ENCODE results near the gene GPC5. TPM values are rescaled to one million over a fixed set of nuclear protein-coding genes. Genes with fewer than 3 reads are reported as not detected.

GPC5 gene
- total RNA-seq, 2 donors from 2014 or later = 0.22 to 0.51 TPM

GRCh38 chr13:92677571-92677970 is 1279.2 kb downstream of the GPC5 start:
- Histone ChIP-seq H3K27ac (ENCODE audit: low read depth, low read length) (no peak overlapping the region), H3K36me3 (ENCODE audit: control insufficient read depth, insufficient read depth, low read length) (no peaks in the 10 kb centered on the region), H3K9me3 (ENCODE audit: control insufficient read depth, low read length) (no peaks in the 10 kb centered on the region), H3K27me3 (ENCODE audit: control insufficient read depth, insufficient read depth, low read length, poor library complexity, severe bottlenecking) (no peaks in the 10 kb centered on the region), H3K4me3 (ENCODE audit: low read length) (peak overlapping the region; percentile 21), H3K4me1 (ENCODE audit: control insufficient read depth, insufficient read depth, low read length) (peaks cover 6% of the 10 kb centered on the region), H3K9ac (ENCODE audit: extremely low read depth, low read length, poor library complexity, severe bottlenecking) (no peak overlapping the region)
- no peak overlapping the region for H3K4me3 Mint-ChIP-seq
- WGBS, 2 experiments (ENCODE audit: insufficient coverage in 1 of 2, insufficient read length in 1 of 2) = 50 to 59% methylated on average over 2 to 4 of the region's 4 CpGs
- H3K36me3 Mint-ChIP-seq (ENCODE audit: low read depth) = no peaks in the 10 kb centered on the region
- no peaks in the 10 kb centered on the region for H3K27me3 Mint-ChIP-seq (ENCODE audit: insufficient read depth)
- DNase-seq = peak; percentile 66
- H3K4me1 Mint-ChIP-seq = peaks cover 20% of the 10 kb centered on the region
- TF ChIP-seq CTCF (conservative IDR thresholded peaks at IDR 0.05) = no peak
- no peak overlapping the region for H3K27ac Mint-ChIP-seq
- no peaks in the 10 kb centered on the region for H3K9me3 Mint-ChIP-seq

- Histone ChIP-seq H3K9me3 (ENCODE audit: control insufficient read depth, low read length) (no peaks in the 10 kb centered on the region), H3K4me3 (ENCODE audit: low read length) (no peak overlapping the region), H3K27me3 (ENCODE audit: control insufficient read depth, insufficient read depth, low read length, poor library complexity, severe bottlenecking) (no peaks in the 10 kb centered on the region), H3K9ac (ENCODE audit: extremely low read depth, low read length, poor library complexity, severe bottlenecking) (no peak overlapping the region), H3K4me1 (ENCODE audit: control insufficient read depth, insufficient read depth, low read length) (peaks cover 6% of the 10 kb centered on the region), H3K27ac (ENCODE audit: low read depth, low read length) (no peak overlapping the region), H3K36me3 (ENCODE audit: control insufficient read depth, insufficient read depth, low read length) (no peaks in the 10 kb centered on the region)
- TF ChIP-seq CTCF (conservative IDR thresholded peaks at IDR 0.05) = no peak
- Mint-ChIP-seq H3K27me3 (ENCODE audit: insufficient read depth) (no peaks in the 10 kb centered on the region), H3K4me3 (no peak overlapping the region), H3K9me3 (no peaks in the 10 kb centered on the region), H3K36me3 (ENCODE audit: low read depth) (no peaks in the 10 kb centered on the region), H3K4me1 (peaks cover 20% of the 10 kb centered on the region), H3K27ac (no peak overlapping the region)
- 92 to 97% methylated on average over 5 to 7 of the region's 7 CpGs for WGBS, 2 experiments (ENCODE audit: insufficient coverage in 1 of 2, insufficient read length in 1 of 2)
- no peak for DNase-seq
Observed at GRCh38 chr13:92679602-92680001, 1281.2 kb downstream of the GPC5 start.

GRCh38 chr13:92681239-92681638 is 1282.8 kb downstream of the GPC5 start:
- H3K9me3 ChIP-seq (ENCODE audit: control insufficient read depth, low read length) = no peaks in the 10 kb centered on the region
- no peak overlapping the region for H3K27ac ChIP-seq (ENCODE audit: low read depth, low read length)
- H3K9me3 Mint-ChIP-seq = no peaks in the 10 kb centered on the region
- TF ChIP-seq CTCF (conservative IDR thresholded peaks at IDR 0.05) = no peak
- H3K4me3 ChIP-seq (ENCODE audit: low read length) = no peak overlapping the region
- 80 to 85% methylated on average over 3 to 4 of the region's 4 CpGs for WGBS, 2 experiments (ENCODE audit: insufficient coverage in 1 of 2, insufficient read length in 1 of 2)
- H3K4me3 Mint-ChIP-seq = no peak overlapping the region
- peaks cover 6% of the 10 kb centered on the region for H3K4me1 ChIP-seq (ENCODE audit: control insufficient read depth, insufficient read depth, low read length)
- H3K36me3 ChIP-seq (ENCODE audit: control insufficient read depth, insufficient read depth, low read length) = no peaks in the 10 kb centered on the region
- DNase-seq = peak; percentile 54
- no peaks in the 10 kb centered on the region for H3K27me3 Mint-ChIP-seq (ENCODE audit: insufficient read depth)
- no peaks in the 10 kb centered on the region for H3K36me3 Mint-ChIP-seq (ENCODE audit: low read depth)
- no peak overlapping the region for H3K9ac ChIP-seq (ENCODE audit: extremely low read depth, low read length, poor library complexity, severe bottlenecking)
- H3K4me1 Mint-ChIP-seq = peaks cover 20% of the 10 kb centered on the region
- H3K27me3 ChIP-seq (ENCODE audit: control insufficient read depth, insufficient read depth, low read length, poor library complexity, severe bottlenecking) = no peaks in the 10 kb centered on the region
- H3K27ac Mint-ChIP-seq = peak overlapping the region; percentile 29
